ENCODE data around the gene RPAP3. TPM values are rescaled to one million over a fixed set of nuclear protein-coding genes. Genes with fewer than 3 reads are reported as not detected.

Gene RPAP3
- total and polyA plus RNA-seq, 4 donors = 5.5 to 8.1 (median 8.0) TPM

GRCh38 chr12:47753021-47754001 lies 47.5 kb upstream of the RPAP3 start:
- peak overlapping the region in 1 of 2 donors; percentile 19 for H3K27ac ChIP-seq (ENCODE audit: low read depth in 1 of 2, low read length in 2 of 2)
- H3K9ac ChIP-seq (ENCODE audit: low read depth in 1 of 2, low read length in 2 of 2) = no peak overlapping the region
- TF ChIP-seq NR2F2 (IDR thresholded peaks at IDR 0.05) (peak; percentile 53), YY1 (IDR thresholded peaks at IDR 0.05) (no peak), SP1 (IDR thresholded peaks at IDR 0.05) (peak; percentile 66)

GRCh38 chr12:47752552-47752951 lies 46.7 kb upstream of the RPAP3 start:
- no peak for DNase-seq (ENCODE audit: low spot score)
- Histone ChIP-seq H3K36me3 (ENCODE audit: control insufficient read depth in 4 of 4, insufficient read depth in 3 of 4, low read depth in 1 of 4, low read length in 3 of 4) (no peaks in the 10 kb centered on the region), H3K4me3 (ENCODE audit: low read depth in 1 of 3, low read length in 3 of 3) (no peak overlapping the region), H3K9me3 (ENCODE audit: control insufficient read depth in 4 of 4, low read length in 3 of 4) (no peaks in the 10 kb centered on the region), H3K4me1 (ENCODE audit: control insufficient read depth in 4 of 4, insufficient read depth in 4 of 4, low read length in 3 of 4) (peaks cover 0 to 4% (median under 1%) of the 10 kb centered on the region in 4 donors), H3K27ac (ENCODE audit: low read depth in 1 of 2, low read length in 2 of 2) (no peak overlapping the region), H3K27me3 (ENCODE audit: control insufficient read depth in 4 of 4, insufficient read depth in 4 of 4, low read length in 3 of 4) (no peaks in the 10 kb centered on the region), H3K9ac (ENCODE audit: low read depth in 1 of 2, low read length in 2 of 2) (no peak overlapping the region)
- no peak for TF ChIP-seq HNF4G (IDR thresholded peaks at IDR 0.05)
- TF ChIP-seq RXRA (IDR thresholded peaks at IDR 0.05) = no peak
- no peak for TF ChIP-seq NR2F2 (IDR thresholded peaks at IDR 0.05)
- TF ChIP-seq HNF4A (conservative IDR thresholded peaks at IDR 0.05) = no peak
- WGBS = 91% methylated on average over 7 of the region's 7 CpGs

More at GRCh38 chr12:47753021-47754001, 47.5 kb upstream of the RPAP3 start:
- WGBS = 74% methylated on average over 11 of the region's 11 CpGs
- Histone ChIP-seq H3K36me3 (ENCODE audit: control insufficient read depth in 4 of 4, insufficient read depth in 3 of 4, low read depth in 1 of 4, low read length in 3 of 4) (no peaks in the 10 kb centered on the region), H3K4me1 (ENCODE audit: control insufficient read depth in 4 of 4, insufficient read depth in 4 of 4, low read length in 3 of 4) (peaks cover 0 to 7% (median 3%) of the 10 kb centered on the region in 4 donors), H3K27me3 (ENCODE audit: control insufficient read depth in 4 of 4, insufficient read depth in 4 of 4, low read length in 3 of 4) (no peaks in the 10 kb centered on the region), H3K9me3 (ENCODE audit: control insufficient read depth in 4 of 4, low read length in 3 of 4) (no peaks in the 10 kb centered on the region), H3K4me3 (ENCODE audit: low read depth in 1 of 3, low read length in 3 of 3) (no peak overlapping the region)
- DNase-seq (ENCODE audit: low spot score) = no peak

GRCh38 chr12:47752121-47752520 lies 46.3 kb upstream of the RPAP3 start:
- no peak for TF ChIP-seq TAF1 (conservative IDR thresholded peaks at IDR 0.05)
- no peak for TF ChIP-seq EGR1 (IDR thresholded peaks at IDR 0.05; ENCODE audit: low read depth in 2 of 2)
- TF ChIP-seq SP1 (IDR thresholded peaks at IDR 0.05) = no peak
- no peak for TF ChIP-seq FOXA1 (IDR thresholded peaks at IDR 0.05)
- TF ChIP-seq MAX (IDR thresholded peaks at IDR 0.05) = no peak
- TF ChIP-seq FOXA2 (IDR thresholded peaks at IDR 0.05) = no peak
- TF ChIP-seq HNF4A (conservative IDR thresholded peaks at IDR 0.05) = no peak
- no peak for TF ChIP-seq GABPA (IDR thresholded peaks at IDR 0.05 in 1 of 2, conservative IDR thresholded peaks at IDR 0.05 in 1 of 2)
- no peak for TF ChIP-seq CTCF (IDR thresholded peaks at IDR 0.05; ENCODE audit: low read depth, low read length, missing input control)
- TF ChIP-seq NR2F2 (IDR thresholded peaks at IDR 0.05) = no peak
- TF ChIP-seq JUND (IDR thresholded peaks at IDR 0.05) = no peak
- TF ChIP-seq ATF3 (IDR thresholded peaks at IDR 0.05) = no peak
- TF ChIP-seq ZBTB33 (IDR thresholded peaks at IDR 0.05) = no peak
- TF ChIP-seq RAD21 (IDR thresholded peaks at IDR 0.05) = no peak
- TF ChIP-seq REST (IDR thresholded peaks at IDR 0.05) = no peak
- no peak for TF ChIP-seq YY1 (IDR thresholded peaks at IDR 0.05)
- TF ChIP-seq HNF4G (IDR thresholded peaks at IDR 0.05) = no peak
- no peak for TF ChIP-seq RXRA (IDR thresholded peaks at IDR 0.05)
- H3K27me3 ChIP-seq (ENCODE audit: control insufficient read depth in 4 of 4, insufficient read depth in 4 of 4, low read length in 3 of 4) = no peaks in the 10 kb centered on the region
- 90% methylated on average over 4 of the region's 4 CpGs for WGBS
- peaks cover 0 to 4% (median 0%) of the 10 kb centered on the region in 4 donors for H3K4me1 ChIP-seq (ENCODE audit: control insufficient read depth in 4 of 4, insufficient read depth in 4 of 4, low read length in 3 of 4)
- H3K9me3 ChIP-seq (ENCODE audit: control insufficient read depth in 4 of 4, low read length in 3 of 4) = no peaks in the 10 kb centered on the region
- no peak overlapping the region for H3K27ac ChIP-seq (ENCODE audit: low read depth in 1 of 2, low read length in 2 of 2)
- no peaks in the 10 kb centered on the region for H3K36me3 ChIP-seq (ENCODE audit: control insufficient read depth in 4 of 4, insufficient read depth in 3 of 4, low read depth in 1 of 4, low read length in 3 of 4)
- no peak overlapping the region for H3K9ac ChIP-seq (ENCODE audit: low read depth in 1 of 2, low read length in 2 of 2)
- H3K4me3 ChIP-seq (ENCODE audit: low read depth in 1 of 3, low read length in 3 of 3) = no peak overlapping the region
- no peak for DNase-seq (ENCODE audit: low spot score)
